Stimulated activated CD4-positive, alpha-beta T cell treated with anti-CD3 and anti-CD28 coated beads, Interleukin-4, amount 100 ng/mL, for 48 hours (primary cell): ENCODE data around the gene RYR2.
A peak's percentile ranks its signal among the peaks of the same experiment; 100 is the strongest.
"Not testable (repeated sequence)": the region's sequence is repeated elsewhere in the genome, so short reads cannot be mapped to it uniquely, and the experiment has no call there.

ENCODE experiments used
- DNase-seq, 2 donors: peaks; one replicate each; pipeline ENCODE4 v3.0.0-alpha.2; 2020; ENCODE audit warnings: low read depth in 2 of 2

Gene RYR2

GRCh38 chr1:237341391-237341790, 299.4 kb downstream of the RYR2 start:
- DNase-seq: no peak

DNA sequence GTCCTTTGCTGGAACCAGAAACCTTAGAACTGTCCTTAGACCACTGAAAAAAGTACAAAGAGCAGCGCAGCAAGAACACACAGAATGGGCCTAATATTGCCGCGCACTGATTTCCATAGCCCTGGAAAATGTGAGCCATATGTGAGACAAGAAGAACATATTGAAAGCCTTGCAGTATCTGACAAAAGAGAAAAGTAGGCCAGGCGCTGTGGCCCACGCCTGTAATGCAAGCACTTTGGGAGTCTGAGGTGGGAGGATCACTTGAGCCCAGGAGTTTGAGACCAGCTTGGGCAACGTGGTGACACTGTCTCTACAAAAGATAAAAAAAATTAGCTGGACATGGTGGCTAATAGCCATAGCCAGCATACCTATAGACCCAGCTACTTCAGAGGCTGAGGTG, 300.7 kb downstream of the RYR2 start:
- no peak for DNase-seq

DNA sequence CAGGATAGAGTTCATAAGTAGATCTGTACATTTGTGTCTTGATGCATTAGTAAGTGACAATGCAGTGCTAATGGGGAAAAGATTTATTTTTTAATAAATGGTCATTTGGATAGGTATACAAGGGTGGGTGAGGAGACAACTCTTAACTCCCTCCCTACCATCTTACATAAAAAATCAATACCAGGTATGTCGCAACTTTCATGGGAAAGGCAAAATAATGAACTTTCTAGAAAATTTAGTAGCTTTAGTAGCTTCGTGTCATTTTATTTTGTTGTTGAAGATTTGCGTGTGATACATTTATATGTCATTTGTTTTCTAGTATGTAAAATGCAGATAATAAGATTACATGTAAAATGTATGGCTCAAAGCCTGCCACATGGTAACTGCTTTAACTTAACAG, 310.8 kb downstream of the RYR2 start:
- no peak for DNase-seq

GRCh38 chr1:237353918-237354317, 311.9 kb downstream of the RYR2 start:
- DNase-seq: no peak

GRCh38 chr1:237355022-237355421, 313.0 kb downstream of the RYR2 start:
- no peak for DNase-seq

DNA sequence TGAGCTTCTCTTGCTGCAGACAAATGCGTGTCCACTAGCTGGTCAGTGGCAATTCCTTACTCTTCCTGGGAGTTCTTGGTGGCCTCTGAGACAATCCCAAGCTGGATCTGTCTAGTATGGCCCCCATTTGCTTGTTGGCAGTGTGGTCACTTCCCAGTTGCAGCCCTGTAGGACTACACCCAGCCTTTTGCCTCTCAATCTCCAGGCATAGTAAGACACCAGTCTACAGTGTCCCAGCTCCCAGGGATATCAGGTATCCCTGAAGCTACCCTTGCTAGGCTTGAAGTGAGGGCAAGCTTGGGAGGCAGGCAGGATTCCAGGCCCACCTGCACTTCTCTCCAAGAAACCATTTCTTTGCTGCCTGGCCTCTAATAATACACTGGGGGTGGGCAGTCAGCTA, 316.6 kb downstream of the RYR2 start:
- no peak for DNase-seq

DNA sequence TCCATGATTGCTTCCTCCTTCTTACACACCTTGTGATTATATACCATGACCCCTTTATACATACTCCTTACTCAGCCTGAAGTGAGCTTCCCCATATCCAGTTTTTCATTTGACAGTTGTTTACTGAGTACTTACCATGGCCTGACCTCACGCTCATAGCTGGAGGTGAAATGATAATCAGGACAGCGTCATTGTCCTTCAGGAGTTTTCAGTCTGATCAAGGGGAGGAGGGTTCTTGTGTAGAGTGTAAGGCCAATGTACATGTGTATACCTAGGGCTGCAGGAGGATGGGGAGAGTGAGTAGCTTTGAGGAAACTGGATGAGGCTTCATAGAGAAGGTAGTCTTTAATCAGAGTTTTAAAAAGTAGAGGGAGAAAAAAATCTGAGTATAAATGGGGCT, 325.8 kb downstream of the RYR2 start:
- DNase-seq: no peak

GRCh38 chr1:237371477-237371876, 329.5 kb downstream of the RYR2 start:
- DNase-seq: not testable (repeated sequence)

DNA sequence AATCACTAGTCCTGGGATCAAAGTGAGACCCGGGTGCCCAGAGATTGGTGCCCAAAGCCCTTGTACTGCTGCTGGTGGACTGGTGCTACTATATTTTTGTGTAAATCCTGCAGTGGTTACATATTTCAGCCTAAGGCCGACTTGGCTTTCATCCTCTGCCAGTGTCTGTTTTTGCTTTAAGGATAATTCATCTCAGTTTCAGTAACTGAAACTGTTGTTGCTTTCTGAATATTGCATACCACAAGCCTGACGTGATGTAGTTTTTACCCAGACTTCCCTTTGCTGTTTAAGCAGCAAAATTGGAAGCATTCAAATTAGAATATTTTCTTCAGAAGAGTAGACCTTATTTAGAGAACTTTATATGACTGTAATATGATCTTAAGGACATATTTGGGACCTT, 341.8 kb downstream of the RYR2 start:
- DNase-seq: no peak

DNA sequence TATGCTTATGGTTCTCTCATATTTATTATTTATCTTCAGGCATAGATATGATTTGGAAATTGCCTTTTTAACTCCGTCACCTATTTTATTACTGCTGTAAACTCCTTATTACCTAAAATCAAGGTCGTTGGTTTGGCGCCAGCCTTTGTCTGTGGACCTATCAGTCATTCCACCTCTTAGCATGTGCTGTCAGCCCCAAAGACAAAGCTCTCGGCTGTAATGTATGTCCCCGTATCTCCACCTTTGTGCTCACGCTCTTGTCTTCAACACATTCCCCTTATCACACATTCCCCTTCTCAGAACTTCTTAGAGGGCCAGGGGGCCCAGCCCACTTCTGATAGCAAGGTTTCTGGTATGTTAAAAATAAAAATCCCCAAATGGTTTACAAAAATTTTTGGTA, 342.2 kb downstream of the RYR2 start:
- no peak for DNase-seq

GRCh38 chr1:237386362-237387143, 344.6 kb downstream of the RYR2 start:
- DNase-seq: no peak

- no peak for DNase-seq
Observed at GRCh38 chr1:237387144-237387505, 345.1 kb downstream of the RYR2 start.

DNA sequence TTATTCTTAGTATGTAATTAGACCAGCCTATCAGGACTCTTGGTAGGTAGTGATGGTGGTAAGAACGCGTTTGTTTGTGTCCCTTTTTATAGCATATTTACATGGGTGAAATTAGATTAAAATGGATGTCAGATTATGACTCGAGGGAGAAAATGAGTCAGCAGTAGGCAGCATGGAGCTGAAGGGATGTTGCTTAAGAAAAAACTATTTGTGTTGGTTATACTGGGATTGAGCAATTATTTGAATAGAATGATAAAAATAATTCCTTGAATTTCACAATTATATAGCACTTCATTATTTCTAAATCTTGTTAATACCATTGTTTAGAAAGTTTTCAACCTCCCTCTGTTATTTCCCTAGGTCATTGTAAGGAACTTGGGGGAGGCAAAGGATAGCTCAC, 348.8 kb downstream of the RYR2 start:
- no peak for DNase-seq

- no peak for DNase-seq
Observed at GRCh38 chr1:237393632-237394031, 351.6 kb downstream of the RYR2 start.

GRCh38 chr1:237394281-237394680, 352.3 kb downstream of the RYR2 start:
- DNase-seq: no peak

GRCh38 chr1:237396426-237396825, 354.4 kb downstream of the RYR2 start:
- DNase-seq: no peak

DNA sequence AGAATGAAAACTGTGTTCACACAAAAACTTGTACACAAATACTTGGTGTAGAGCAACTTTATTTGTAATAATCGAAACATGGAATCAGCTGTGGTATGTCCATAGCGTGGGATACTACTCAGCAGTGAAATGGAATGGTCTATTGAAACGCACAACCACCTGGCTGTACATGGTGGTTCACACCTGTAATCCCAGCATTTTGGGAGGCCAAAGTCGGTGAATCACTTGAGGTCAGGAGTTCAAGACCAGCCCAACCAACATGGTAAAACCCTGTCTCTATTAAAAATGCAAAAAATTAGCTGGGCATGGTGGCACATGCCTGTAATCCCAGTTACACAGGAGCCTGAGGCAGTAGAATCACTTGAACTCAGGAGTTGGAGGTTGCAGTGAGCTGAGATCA, 356.8 kb downstream of the RYR2 start:
- DNase-seq: no peak

DNA sequence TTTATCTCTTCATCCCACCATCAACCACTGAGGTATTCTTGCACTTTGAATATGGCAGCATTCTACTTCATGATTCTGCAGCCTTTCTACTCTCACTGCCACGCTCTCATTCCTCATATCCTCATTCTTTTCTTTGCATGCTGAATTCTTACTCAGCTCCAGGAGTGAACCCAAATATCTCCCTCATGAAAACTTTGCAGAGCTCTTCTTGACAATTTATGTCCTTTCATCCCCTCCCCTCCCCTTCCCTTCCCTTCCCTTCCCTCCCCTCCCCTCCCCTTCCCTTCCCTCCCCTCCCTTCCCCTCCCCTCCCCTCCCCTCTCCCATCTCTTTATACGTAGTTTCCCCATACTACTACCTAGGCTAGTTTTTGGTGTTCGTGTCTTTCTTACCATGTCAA, 363.9 kb downstream of the RYR2 start:
- DNase-seq: no peak

DNA sequence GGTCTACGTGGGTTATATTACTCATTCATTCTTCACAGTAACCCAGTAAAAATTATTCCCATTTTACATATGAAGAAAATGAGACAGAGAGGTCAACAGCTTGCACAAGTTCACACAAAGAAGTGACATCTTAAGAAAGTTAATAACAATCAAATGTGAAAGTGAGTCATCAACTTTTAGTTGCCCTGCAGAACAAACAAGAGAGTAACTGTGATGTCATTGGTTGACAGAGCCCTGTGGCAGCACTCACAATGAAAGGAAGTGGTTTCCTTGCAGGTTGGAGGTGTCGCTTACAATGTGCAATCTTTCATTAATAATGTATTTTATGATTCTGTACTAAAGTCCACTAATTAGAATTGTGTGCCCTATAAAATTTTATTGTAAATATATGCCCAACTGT, 369.6 kb downstream of the RYR2 start:
- peak in 1 of 2 donors; percentile 0 for DNase-seq

DNA sequence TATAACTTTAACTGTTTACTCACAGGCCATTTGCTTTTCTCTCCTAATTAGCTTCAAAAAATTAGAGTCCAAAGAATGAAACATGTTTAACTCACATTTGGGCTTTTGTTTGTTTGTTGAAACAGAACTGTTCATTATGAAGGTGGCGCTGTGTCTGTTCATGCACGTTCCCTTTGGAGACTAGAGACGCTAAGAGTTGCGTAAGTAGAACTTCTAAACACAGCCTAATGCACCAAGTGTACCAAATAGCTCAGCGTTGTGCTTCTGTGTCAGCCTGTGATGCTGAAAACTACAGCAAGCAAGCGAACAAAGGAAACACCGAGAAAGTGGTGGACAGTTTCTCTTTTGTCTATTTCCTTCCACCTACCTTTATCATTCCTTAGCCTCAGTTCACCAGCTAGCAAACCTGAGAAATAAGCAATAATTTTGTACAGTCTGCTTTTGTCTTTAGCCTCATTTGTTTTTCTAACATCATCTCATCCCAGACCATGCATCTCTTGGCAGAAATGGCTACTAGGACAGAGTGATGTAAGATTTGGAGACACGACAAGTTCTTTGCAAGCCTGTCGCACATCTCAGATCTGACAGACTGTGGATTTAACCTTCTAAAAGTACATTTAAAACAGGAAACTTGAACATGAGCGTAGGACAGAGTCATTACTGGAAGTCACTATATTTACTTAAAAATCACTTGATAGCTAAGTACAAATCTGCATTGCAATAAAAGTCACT, 375.1 kb downstream of the RYR2 start:
- no peak for DNase-seq

- DNase-seq: no peak
Observed at GRCh38 chr1:237428809-237429208, 386.8 kb downstream of the RYR2 start.

GRCh38 chr1:237429252-237429651, 387.3 kb downstream of the RYR2 start:
- DNase-seq: no peak

DNA sequence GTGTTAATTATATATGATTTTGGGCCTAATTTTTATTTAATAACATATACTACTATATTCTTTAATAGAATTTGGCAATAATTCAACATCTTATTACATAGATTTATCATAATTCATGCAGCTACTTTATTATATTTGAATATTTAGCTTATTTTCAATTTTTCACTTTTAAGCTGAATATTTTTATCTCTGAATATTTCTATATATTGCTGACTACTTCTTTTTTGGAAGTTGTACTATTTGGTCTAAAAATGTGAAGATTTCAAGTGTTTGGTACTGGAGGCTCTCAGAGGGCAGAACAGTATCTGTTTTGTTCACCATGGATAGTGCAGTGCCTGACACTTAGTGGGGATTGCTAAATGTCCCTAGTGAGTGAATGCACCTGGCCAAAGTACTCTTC, 389.5 kb downstream of the RYR2 start:
- no peak for DNase-seq

GRCh38 chr1:237440346-237440745, 398.4 kb downstream of the RYR2 start:
- no peak for DNase-seq
